HepG2 (cell line): ENCODE measurements around the gene C5AR2. TPM values are rescaled to one million over a fixed set of nuclear protein-coding genes. Genes with fewer than 3 reads are reported as not detected.

Experiments used
- AGO1 ChIP-seq: fragments of 200-400 bp; formaldehyde crosslinking; IDR thresholded peaks from 2 replicates; pipeline ENCODE4 v1.6.1; 2017; ENCODE audit warnings: mild to moderate bottlenecking, low read depth, low read length, moderate library complexity; ENCODE audit not compliant: poor library complexity, severe bottlenecking
- ELF4 ChIP-seq: sonication (generic); formaldehyde crosslinking; IDR thresholded peaks from 2 replicates; pipeline ENCODE4 v1.5.0; 2020; ENCODE audit warnings: missing genetic modification reagents, mild to moderate bottlenecking, moderate library complexity, borderline replicate concordance
- ETV5 ChIP-seq: IDR thresholded peaks from 2 replicates; pipeline ENCODE4 v1.6.1; 2018; ENCODE audit warnings: missing biosample characterization, missing genetic modification reagents, inconsistent platforms, borderline replicate concordance
- ISL2 ChIP-seq: sonication (generic); formaldehyde crosslinking; IDR thresholded peaks from 2 replicates; pipeline ENCODE4 v1.5.0; 2020; ENCODE audit warnings: missing genetic modification reagents
- KLF12 ChIP-seq: sonication (generic); formaldehyde crosslinking; IDR thresholded peaks from 2 replicates; pipeline ENCODE4 v1.4.0; 2020; ENCODE audit warnings: missing genetic modification reagents, borderline replicate concordance
- MEIS1 ChIP-seq: sonication (generic); formaldehyde crosslinking; IDR thresholded peaks from 2 replicates; pipeline ENCODE4 v1.9.0; 2021; ENCODE audit warnings: mild to moderate bottlenecking, missing genetic modification reagents, moderate library complexity, borderline replicate concordance
- NCOA2 ChIP-seq: sonication (generic); formaldehyde crosslinking; IDR thresholded peaks from 2 replicates; pipeline ENCODE4 v1.8.0; 2022; ENCODE audit warnings: inconsistent platforms
- SAP130 ChIP-seq: IDR thresholded peaks from 2 replicates; pipeline ENCODE4 v1.6.1; 2016; ENCODE audit warnings: low read depth
- SIN3B ChIP-seq: fragments of 150-350 bp; IDR thresholded peaks from 2 replicates; pipeline ENCODE4 v1.6.1; 2014; ENCODE audit warnings: low read length
- TAF15 ChIP-seq: fragments of 200-400 bp; formaldehyde crosslinking; IDR thresholded peaks from one replicate; pipeline ENCODE4 v1.6.1; 2018; ENCODE audit warnings: mild to moderate bottlenecking, low read depth, low read length; ENCODE audit not compliant: poor library complexity, severe bottlenecking
- TBL1XR1 ChIP-seq: fragments of 150-350 bp; IDR thresholded peaks from 2 replicates; pipeline ENCODE4 v1.6.1; 2014; ENCODE audit warnings: borderline replicate concordance, low read length; ENCODE audit not compliant: partially characterized antibody
- WIZ ChIP-seq: sonication (generic); formaldehyde crosslinking; IDR thresholded peaks from 2 replicates; pipeline ENCODE4 v1.5.1; 2020; ENCODE audit warnings: mild to moderate bottlenecking, missing genetic modification reagents
- ZNF160 ChIP-seq: sonication (generic); formaldehyde crosslinking; IDR thresholded peaks from 2 replicates; pipeline ENCODE4 v1.8.0; 2022; ENCODE audit warnings: mild to moderate bottlenecking, inconsistent platforms, missing genetic modification reagents
- ZNF34 ChIP-seq: sonication (generic); formaldehyde crosslinking; IDR thresholded peaks from 2 replicates; pipeline ENCODE4 v1.4.0; 2020; ENCODE audit warnings: mild to moderate bottlenecking, missing genetic modification reagents, borderline replicate concordance
- ZNF547 ChIP-seq: sonication (generic); formaldehyde crosslinking; IDR thresholded peaks from 2 replicates; pipeline ENCODE4 v1.5.1; 2020; ENCODE audit warnings: mild to moderate bottlenecking, missing genetic modification reagents
- ZNF850 ChIP-seq: sonication (generic); formaldehyde crosslinking; conservative IDR thresholded peaks from 2 replicates; pipeline ENCODE4 v1.9.0; 2021; ENCODE audit warnings: mild to moderate bottlenecking, missing genetic modification reagents
- ZNF883 ChIP-seq: sonication (generic); formaldehyde crosslinking; IDR thresholded peaks from 2 replicates; pipeline ENCODE4 v1.5.1; 2020; ENCODE audit warnings: mild to moderate bottlenecking, missing genetic modification reagents; ENCODE audit errors: not compliant biosample characterization
- ZSCAN25 ChIP-seq: sonication (generic); formaldehyde crosslinking; IDR thresholded peaks from 2 replicates; pipeline ENCODE4 v1.8.0; 2022; ENCODE audit warnings: mild to moderate bottlenecking, missing genetic modification reagents
- polyA plus RNA-seq, 8 experiments: library from polyadenylated mRNA; depleted of rRNA in 3 of 8; stranded (reverse) in 7 of 8; unstranded in 1 of 8; fragments of >200 nt; fragmentation: Illumina TruSeq in 4 of 8; extraction: Trizol in 4 of 8; gene quantifications; 2 replicates each; pipeline versions ENCODE4 v1.2.1 to v1.2.3, GENCODE V29; 2011 to 2016; ENCODE audit warnings: low read depth in 4 of 8, missing spikeins in 1 of 8, mixed read lengths in 1 of 8; ENCODE audit not compliant: insufficient read depth in 1 of 8
- total RNA-seq, 5 experiments: library from RNA; depleted of rRNA; stranded (reverse); fragments of >200 nt; fragmentation: Illumina TruSeq; extraction: Trizol; gene quantifications; 2 replicates each; pipeline ENCODE4 v1.2.3, GENCODE V29; 2016; ENCODE audit warnings: low read depth in 1 of 5
- TF ChIP-seq, protein P1 (sequence below), 2 experiments: sonication (generic) in 1 of 2; formaldehyde crosslinking in 1 of 2; IDR thresholded peaks; 2 replicates each; pipeline versions ENCODE4 v1.4.0 to v1.6.1; 2016 to 2020; ENCODE audit warnings: borderline replicate concordance in 1 of 2, low read depth in 1 of 2, mild to moderate bottlenecking in 1 of 2, missing genetic modification reagents in 1 of 2
- TF ChIP-seq, protein P2 (sequence below): sonication (generic); formaldehyde crosslinking; IDR thresholded peaks from 2 replicates; pipeline ENCODE4 v1.5.0; 2020; ENCODE audit warnings: missing genetic modification reagents
- TF ChIP-seq, protein P3 (sequence below): sonication (generic); formaldehyde crosslinking; IDR thresholded peaks from 2 replicates; pipeline ENCODE4 v1.8.0; 2022; ENCODE audit warnings: low read depth, missing genetic modification reagents

Gene C5AR2
- total and polyA plus RNA-seq, 2 of the 13 experiments (the other 11 are each of a cell fraction or from before 2014, with no cell fraction given) = 0.09 to 0.24 TPM

GRCh38 chr19:47348819-47349795 lies 17.1 kb downstream of the C5AR2 start, which contains the start of gene DHX34 (continued):
- TF ChIP-seq ZNF850 (CRISPR knock-in tag) (no peak), ISL2 (CRISPR knock-in tag) (peak; percentile 27; the same call in 1 of the 2 replicates), ZNF883 (CRISPR knock-in tag) (peak; percentile 50), AGO1 (no peak), SIN3B (no peak), TBL1XR1 (no peak), ELF4 (CRISPR knock-in tag) (peak; percentile 76; the same call in 1 of the 2 replicates), WIZ (CRISPR knock-in tag) (no peak), MEIS1 (CRISPR knock-in tag) (peak; percentile 57; the same call in 1 of the 2 replicates), TAF15 (no peak), ZNF160 (CRISPR knock-in tag) (no peak), ZNF547 (CRISPR knock-in tag) (peak; percentile 52; the same call in 1 of the 2 replicates), ZNF34 (CRISPR knock-in tag) (0 out of 2 replicates have a peak, but pooled peaks have one; percentile 47), SAP130 (peak; percentile 93), NCOA2 (CRISPR knock-in tag) (peak; percentile 28; the same call in 1 of the 2 replicates), KLF12 (CRISPR knock-in tag) (peak; percentile 67; the same call in 1 of the 2 replicates), ZSCAN25 (peak; percentile 74; the same call in 1 of the 2 replicates), ETV5 (peak; percentile 62; the same call in 1 of the 2 replicates)
- TF ChIP-seq, protein P1, sequence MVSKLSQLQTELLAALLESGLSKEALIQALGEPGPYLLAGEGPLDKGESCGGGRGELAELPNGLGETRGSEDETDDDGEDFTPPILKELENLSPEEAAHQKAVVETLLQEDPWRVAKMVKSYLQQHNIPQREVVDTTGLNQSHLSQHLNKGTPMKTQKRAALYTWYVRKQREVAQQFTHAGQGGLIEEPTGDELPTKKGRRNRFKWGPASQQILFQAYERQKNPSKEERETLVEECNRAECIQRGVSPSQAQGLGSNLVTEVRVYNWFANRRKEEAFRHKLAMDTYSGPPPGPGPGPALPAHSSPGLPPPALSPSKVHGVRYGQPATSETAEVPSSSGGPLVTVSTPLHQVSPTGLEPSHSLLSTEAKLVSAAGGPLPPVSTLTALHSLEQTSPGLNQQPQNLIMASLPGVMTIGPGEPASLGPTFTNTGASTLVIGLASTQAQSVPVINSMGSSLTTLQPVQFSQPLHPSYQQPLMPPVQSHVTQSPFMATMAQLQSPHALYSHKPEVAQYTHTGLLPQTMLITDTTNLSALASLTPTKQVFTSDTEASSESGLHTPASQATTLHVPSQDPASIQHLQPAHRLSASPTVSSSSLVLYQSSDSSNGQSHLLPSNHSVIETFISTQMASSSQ (IDR thresholded peaks at IDR 0.05; ENCODE audit: low read depth) = no peak
- TF ChIP-seq, protein P1 (CRISPR knock-in tag; IDR thresholded peaks at IDR 0.05; ENCODE audit: borderline replicate concordance) = 0 out of 2 replicates have a peak, but pooled peaks have one; percentile 24
- TF ChIP-seq, protein P2, sequence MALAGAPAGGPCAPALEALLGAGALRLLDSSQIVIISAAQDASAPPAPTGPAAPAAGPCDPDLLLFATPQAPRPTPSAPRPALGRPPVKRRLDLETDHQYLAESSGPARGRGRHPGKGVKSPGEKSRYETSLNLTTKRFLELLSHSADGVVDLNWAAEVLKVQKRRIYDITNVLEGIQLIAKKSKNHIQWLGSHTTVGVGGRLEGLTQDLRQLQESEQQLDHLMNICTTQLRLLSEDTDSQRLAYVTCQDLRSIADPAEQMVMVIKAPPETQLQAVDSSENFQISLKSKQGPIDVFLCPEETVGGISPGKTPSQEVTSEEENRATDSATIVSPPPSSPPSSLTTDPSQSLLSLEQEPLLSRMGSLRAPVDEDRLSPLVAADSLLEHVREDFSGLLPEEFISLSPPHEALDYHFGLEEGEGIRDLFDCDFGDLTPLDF (CRISPR knock-in tag) = no peak
- TF ChIP-seq, protein P3, sequence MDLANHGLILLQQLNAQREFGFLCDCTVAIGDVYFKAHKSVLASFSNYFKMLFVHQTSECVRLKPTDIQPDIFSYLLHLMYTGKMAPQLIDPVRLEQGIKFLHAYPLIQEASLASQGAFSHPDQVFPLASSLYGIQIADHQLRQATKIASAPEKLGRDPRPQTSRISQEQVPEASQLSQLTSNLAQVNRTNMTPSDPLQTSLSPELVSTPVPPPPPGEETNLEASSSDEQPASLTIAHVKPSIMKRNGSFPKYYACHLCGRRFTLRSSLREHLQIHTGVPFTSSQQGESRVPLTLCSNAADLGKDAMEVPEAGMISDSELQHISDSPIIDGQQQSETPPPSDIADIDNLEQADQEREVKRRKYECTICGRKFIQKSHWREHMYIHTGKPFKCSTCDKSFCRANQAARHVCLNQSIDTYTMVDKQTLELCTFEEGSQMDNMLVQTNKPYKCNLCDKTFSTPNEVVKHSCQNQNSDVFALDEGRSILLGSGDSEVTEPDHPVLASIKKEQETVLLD (CRISPR knock-in tag) = peak; percentile 54; the same call in 1 of the 2 replicates
